TTC549 (cell line): Measurements from ENCODE around the gene LIPG.
"Not testable (repeated sequence)": the region's sequence is repeated elsewhere in the genome, so short reads cannot be mapped to it uniquely, and the experiment has no call there.

Experiments used
- FAIRE-seq: peaks from 2 replicates; lab custom pipeline; 2012; peaks lifted over from hg19 to GRCh38; lab: Jason Lieb, UNC

Gene LIPG

DNA sequence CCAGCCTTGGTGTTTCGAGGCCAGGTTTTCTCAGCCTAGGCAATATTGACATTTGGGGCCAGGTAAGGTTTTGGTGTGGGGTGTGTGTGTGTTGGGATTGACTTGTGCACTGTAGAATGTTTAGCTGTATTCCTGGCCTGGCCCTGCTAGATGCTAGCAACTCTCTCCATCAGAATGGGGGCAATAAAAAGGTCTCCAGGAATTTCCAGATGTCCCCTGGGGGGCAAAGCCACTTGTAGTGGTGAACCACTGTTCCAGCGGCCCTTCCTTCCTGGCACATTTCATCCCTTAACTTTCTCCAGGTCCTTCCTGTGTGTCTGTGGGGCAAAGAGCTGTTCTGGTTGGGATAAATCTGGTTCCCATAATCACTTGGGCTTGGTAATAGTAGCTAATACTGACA lies 12.0 kb downstream of the LIPG start:
- FAIRE-seq, result no peak

- FAIRE-seq, result not testable (repeated sequence)
These were observed 17.2 kb downstream of the LIPG start for GRCh38 chr18:49579041-49579440.

GRCh38 chr18:49579583-49579982 lies 17.7 kb downstream of the LIPG start:
- FAIRE-seq, result not testable (repeated sequence)

GRCh38 chr18:49580279-49580678 lies 18.4 kb downstream of the LIPG start:
- no peak for FAIRE-seq

DNA sequence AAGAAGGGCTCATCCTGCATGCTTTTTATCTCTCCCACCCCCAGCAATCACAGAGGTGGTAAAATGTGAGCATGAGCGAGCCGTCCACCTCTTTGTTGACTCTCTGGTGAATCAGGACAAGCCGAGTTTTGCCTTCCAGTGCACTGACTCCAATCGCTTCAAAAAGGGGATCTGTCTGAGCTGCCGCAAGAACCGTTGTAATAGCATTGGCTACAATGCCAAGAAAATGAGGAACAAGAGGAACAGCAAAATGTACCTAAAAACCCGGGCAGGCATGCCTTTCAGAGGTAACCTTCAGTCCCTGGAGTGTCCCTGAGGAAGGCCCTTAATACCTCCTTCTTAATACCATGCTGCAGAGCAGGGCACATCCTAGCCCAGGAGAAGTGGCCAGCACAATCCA lies 19.5 kb downstream of the LIPG start:
- FAIRE-seq, result no peak

- no peak for FAIRE-seq
These were observed 20.7 kb downstream of the LIPG start for GRCh38 chr18:49582579-49582978.

- FAIRE-seq, result no peak
These were observed 22.5 kb downstream of the LIPG start for GRCh38 chr18:49584394-49584793.

DNA sequence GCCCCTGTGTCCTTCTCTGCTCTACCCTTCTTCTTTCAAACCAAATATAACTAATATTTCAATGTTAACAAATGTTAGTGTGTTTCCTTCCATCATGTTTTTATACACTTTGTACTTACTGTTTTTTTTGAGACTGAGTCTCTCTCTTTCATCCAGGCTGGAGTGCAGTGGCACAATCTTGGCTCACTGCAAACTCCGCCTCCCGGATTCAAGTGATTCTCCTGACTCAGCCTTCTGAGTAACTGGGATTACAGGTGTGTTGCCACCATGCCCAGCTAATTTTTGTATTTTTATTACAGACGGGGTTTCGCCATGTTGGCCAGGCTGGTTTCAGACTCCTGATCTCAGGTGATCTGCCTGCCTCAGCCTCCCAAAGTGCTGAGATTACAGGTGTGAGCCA lies 23.1 kb downstream of the LIPG start:
- FAIRE-seq, result not testable (repeated sequence)

GRCh38 chr18:49585781-49586663 lies 24.2 kb downstream of the LIPG start:
- no peak for FAIRE-seq

DNA sequence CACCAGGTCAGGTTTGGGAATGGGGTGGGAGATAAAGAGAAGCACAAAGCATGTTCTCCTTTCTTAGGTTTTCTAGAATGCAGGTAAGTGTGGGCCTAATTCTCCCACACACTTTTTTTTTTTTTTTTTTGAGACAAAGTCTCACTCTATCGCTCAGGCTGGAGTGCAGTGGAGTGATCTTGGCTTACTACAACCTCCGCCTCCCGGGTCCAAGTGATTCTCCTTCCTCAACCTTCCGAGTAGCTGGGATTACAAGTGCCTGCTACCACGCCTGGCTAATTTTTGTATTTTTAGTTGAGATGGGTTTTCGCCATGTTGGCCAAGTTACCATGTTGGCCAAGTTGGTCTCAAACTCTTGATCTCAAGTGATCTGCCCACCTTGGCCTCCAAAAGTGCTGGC lies 26.3 kb downstream of the LIPG start:
- no peak for FAIRE-seq

DNA sequence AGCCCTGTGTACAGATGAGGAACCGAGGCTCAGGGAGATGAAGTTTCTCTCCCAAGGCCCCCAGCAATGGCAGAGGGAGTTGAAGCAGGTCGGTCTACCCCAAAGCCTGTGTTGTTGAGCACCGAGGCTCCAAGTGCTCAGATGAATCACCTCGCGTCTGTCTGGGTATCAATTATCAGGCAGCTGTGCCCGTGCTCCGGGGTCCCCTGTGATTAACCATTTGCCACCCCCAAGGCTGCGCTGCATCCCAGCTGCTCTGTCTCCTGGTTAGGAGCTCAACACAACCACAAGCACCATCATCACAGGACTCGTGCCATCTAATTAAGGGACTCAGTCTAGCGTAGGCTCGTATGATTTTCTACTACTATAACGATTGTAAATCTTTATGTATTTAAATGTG lies 27.1 kb downstream of the LIPG start:
- no peak for FAIRE-seq

GRCh38 chr18:49590608-49591007 lies 28.8 kb downstream of the LIPG start:
- FAIRE-seq, result no peak

DNA sequence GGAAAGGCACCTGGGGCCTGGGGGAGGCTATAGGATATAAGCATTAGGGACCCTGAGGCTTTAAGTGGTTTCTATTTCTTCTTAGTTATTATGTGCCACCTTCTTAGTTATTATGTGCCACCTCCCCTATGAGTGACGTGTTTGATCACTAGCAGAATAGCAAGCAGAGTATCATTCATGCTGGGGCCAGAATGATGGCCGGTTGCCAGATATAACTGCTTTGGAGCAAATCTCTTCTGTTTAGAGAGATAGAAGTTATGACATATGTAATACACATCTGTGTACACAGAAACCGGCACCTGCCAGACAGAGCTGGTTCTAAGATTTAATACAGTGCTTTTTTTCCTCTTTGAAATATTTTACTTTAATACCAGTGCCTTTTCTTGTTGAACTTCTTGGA lies 29.4 kb downstream of the LIPG start:
- no peak for FAIRE-seq

DNA sequence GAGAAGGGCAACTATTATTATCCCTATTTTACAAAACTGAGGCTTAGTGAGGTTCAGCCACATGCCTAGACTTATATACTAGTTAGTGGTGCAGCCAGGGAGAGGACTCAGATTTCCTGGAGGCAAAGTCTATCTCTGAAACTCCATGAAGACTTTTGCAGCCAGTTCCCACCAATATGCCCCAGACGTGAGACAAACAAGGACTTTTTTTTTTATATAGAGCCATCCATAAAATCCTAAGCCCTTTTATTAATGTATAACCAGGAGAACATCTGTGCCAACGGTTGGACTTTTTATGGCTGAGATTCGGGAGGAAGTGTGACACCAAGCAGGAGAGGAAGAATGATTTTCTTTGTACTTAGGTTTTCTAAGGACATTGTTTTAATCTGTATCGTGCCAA lies 29.9 kb downstream of the LIPG start:
- FAIRE-seq, result no peak

GRCh38 chr18:49596687-49597086 lies 34.8 kb downstream of the LIPG start:
- no peak for FAIRE-seq

DNA sequence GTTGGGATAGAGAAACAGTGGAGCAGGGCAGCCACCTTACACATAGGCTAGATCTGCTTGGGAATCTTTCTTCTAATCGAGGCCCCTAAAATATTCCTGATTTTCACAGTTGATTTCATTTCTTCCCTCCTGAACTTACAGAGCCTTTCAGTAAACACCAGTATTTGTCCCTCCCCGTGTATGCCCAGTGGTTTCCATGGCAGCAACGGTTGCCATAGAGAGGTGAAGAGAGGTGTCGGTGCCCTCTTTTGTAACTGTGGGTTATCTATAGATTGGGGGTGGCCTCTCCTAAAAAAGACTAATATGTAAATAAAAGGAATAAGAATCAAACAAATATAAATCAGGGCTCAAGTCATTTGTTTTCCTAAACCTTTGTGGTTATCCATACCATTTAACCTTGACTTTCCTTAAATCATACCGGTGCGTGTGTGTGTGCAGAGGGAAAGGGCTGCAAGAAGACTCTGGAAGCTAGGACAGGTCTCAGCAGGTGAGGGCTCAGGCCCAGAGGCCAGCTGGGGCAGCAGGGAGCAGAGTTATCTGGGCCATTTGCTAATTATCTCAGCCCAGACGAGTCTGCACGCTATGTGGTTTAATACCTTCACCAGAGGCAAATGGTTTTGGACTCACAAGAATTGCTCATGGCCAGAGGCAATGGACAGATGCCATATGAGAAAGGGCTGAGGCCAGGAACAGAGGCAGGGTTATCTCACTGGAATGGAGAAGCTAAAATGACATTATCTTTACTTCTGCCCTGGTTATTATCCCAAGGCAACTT lies 35.5 kb downstream of the LIPG start:
- no peak for FAIRE-seq

DNA sequence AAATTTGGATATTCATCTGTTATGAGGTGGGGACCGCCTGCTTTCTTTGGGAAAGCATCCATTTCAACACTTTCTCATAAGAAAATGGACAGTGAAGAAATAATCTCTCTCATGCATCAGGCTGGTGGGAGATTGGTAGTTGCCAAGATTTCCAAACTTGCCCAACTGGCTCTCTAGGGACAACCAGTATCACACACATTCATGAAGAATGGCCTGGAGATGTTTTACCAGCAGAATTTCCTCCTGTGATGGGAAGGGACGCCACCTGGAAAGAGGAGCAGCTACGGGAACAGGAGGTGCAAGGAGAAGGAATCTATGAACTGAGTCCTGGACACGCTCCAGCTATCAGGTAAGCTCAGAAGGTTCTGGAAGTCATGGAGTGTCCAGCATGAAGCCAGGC lies 39.4 kb downstream of the LIPG start:
- no peak for FAIRE-seq

DNA sequence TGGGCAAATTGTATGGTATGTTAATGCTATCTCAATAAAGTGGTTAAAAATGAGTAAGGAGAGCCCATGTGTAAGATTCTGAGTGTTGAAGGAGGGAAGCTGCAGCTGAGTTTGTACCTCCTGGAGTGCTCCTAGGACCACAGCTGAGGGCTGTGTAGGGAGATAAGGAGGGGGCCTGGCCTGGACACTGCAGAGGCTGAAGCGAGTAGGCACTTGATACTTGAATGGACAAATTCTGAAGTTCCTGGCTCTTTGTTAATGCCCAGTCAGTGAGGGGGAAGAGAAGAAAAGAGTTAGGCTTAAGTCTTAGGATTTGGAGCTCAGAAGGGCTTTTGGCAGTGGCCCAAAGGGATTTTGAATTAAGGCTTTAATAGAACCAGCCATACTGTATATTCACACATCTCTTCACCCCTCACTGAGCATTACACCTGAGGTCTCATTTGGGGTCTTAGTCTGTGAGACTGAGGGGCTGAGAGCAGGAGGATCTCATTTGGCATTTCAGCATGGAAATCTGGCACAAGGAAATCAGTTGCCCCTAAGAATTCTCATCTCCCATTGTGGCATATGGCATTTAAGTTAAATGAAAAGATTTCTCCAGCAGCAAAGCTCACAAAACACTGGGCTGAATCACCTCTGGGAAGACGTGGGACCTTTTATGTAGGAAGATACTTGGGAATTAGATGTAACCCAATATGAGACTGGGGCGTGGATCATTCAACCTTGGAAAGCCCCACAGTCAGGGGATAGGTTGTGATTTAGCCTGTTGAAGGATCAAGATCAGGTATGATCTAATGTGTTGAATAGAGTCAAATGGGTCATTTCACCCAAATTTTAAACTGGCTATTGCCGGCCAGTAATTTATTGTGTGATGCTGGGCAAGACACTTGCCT lies 46.8 kb downstream of the LIPG start:
- no peak for FAIRE-seq

DNA sequence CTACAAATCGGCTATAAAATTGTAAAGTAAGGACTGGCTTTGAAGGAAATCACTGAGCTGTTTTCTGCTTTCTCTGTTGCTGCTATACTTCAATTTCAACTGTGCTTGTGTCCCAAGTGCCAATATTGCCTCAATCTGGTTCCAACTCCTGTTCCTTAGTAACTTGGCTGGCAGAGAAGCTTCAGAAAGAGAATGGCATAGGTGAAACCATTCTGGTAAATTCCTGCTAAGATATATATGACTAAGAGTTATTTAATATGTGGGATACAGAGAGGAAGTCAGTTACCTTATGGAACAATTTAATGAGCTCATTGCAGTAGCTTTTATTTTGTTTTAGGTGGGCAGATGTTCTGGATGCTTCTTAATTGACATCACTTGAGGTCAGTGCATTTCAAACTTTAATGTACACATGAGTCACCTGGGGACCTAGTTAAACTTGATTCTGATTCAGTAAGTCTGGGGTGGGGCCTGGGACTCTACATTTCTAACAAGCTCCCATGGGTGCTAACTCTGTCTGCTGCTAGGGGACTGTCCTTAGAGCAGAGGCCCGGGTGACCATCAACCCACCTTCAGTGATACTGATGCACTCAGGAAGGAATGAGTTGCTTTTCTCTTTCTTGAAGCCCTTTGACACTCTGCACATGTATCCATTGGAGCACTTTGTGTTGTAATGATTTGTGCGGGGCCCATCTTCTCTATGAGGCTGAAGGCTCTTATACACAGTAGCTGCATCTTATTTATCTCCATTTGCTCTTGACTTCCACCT lies 47.6 kb downstream of the LIPG start:
- FAIRE-seq, result no peak

GRCh38 chr18:49610022-49610445 lies 48.2 kb downstream of the LIPG start:
- FAIRE-seq, result no peak

GRCh38 chr18:49611316-49611715 lies 49.5 kb downstream of the LIPG start:
- FAIRE-seq, result no peak
